Hepatocyte (in vitro differentiated cells): ENCODE measurements around the gene GPR155.

Source experiments
- CTCF ChIP-seq: fragments of 200-600 bp; sonication (generic); IDR thresholded peaks from 2 replicates; pipeline ENCODE4 v1.5.1; 2016; ENCODE audit warnings: antibody characterized with exemption, mild to moderate bottlenecking; ENCODE audit not compliant: poor library complexity
- EZH2 ChIP-seq: fragments of 200-600 bp; sonication (generic); IDR thresholded peaks from 2 replicates; pipeline ENCODE4 v1.6.1; 2016; ENCODE audit warnings: antibody characterized with exemption, mild to moderate bottlenecking, borderline replicate concordance
- EZH2phosphoT487 ChIP-seq: fragments of 200-600 bp; sonication (generic); IDR thresholded peaks from one replicate; pipeline ENCODE4 v1.6.1; 2018; ENCODE audit warnings: antibody characterized with exemption, mild to moderate bottlenecking, low read depth, moderate library complexity; ENCODE audit not compliant: unreplicated experiment, severe bottlenecking

GRCh38 chr2:174516501-174517378 is 29.9 kb upstream of the GPR155 start:
- no peak for TF ChIP-seq CTCF
- no peak for TF ChIP-seq EZH2phosphoT487
- no peak for TF ChIP-seq EZH2
